ENCODE data around the gene SH3BP1. TPM values are rescaled to one million over a fixed set of nuclear protein-coding genes. Genes with fewer than 3 reads are reported as not detected.

The SH3BP1 gene
- total and polyA plus RNA-seq, 2 experiments from 2014 or later, result 9.5 to 46.7 TPM

GRCh38 chr22:37658133-37659065, 18.9 kb downstream of the SH3BP1 start, which contains the start of gene PDXP:
TSS of gene PDXP (plus strand) at chr22:37658723. CDS start at chr22:37658783, 60 bp downstream.
- ATAC-seq, result peak; percentile 96
- peaks cover 5% of the 10 kb centered on the region; the same call in 1 of the 2 replicates for H3K4me1 ChIP-seq (ENCODE audit: insufficient read depth)
- Mint-ChIP-seq H3K9me3 (no peaks in the 10 kb centered on the region; the same call in 2 of the 3 replicates), H3K36me3 (ENCODE audit: low read depth) (peaks cover 6% of the 10 kb centered on the region), H3K27ac (peak within 1 kb of the TSS; percentile 85), H3K4me1 (peaks cover 25% of the 10 kb centered on the region), H3K4me3 (peak within 1 kb of the TSS; percentile 89), H3K27me3 (ENCODE audit: insufficient read depth, low read depth, poor library complexity) (peaks cover 11% of the 10 kb centered on the region)
- no peaks in the 10 kb centered on the region for H3K9me2 ChIP-seq (ENCODE audit: insufficient read depth)
- DNase-seq (ENCODE audit: low spot score), result peak; percentile 100
- no peak within 1 kb of the TSS for H2AFZ ChIP-seq
- no peak for TF ChIP-seq ZNF114 (CRISPR knock-in tag; IDR thresholded peaks at IDR 0.05)
- no peak for TF ChIP-seq ZNF462 (CRISPR knock-in tag; IDR thresholded peaks at IDR 0.05)
- no peak for TF ChIP-seq EZH2 (IDR thresholded peaks at IDR 0.05; ENCODE audit: low read depth, unreplicated experiment)
- no peak for TF ChIP-seq REST (IDR thresholded peaks at IDR 0.05; ENCODE audit: unreplicated experiment)
- TF ChIP-seq ETS1 (IDR thresholded peaks at IDR 0.05), result no peak
- TF ChIP-seq NANOG (IDR thresholded peaks at IDR 0.05; ENCODE audit: borderline replicate concordance), result no peak
- peak; percentile 76 for TF ChIP-seq POLR2AphosphoS5 (IDR thresholded peaks at IDR 0.05; ENCODE audit: low read depth)
- TF ChIP-seq CREB1 (CRISPR knock-in tag; IDR thresholded peaks at IDR 0.05; ENCODE audit: low read depth), result peak; percentile 90
- H4K20me1 ChIP-seq (replicated peaks; ENCODE audit: insufficient read depth), result peaks cover 30% of the 10 kb centered on the region
- H3K4me2 ChIP-seq, result peak within 1 kb of the TSS; percentile 94
- H3K79me2 ChIP-seq (replicated peaks; ENCODE audit: insufficient read depth), result peaks cover 42% of the 10 kb centered on the region
- H3K4me3 ChIP-seq, result peak within 1 kb of the TSS; percentile 78
- no peak within 1 kb of the TSS for H3K27ac ChIP-seq (ENCODE audit: low read depth)
- H3K27me3 ChIP-seq (ENCODE audit: insufficient read depth), result no peaks in the 10 kb centered on the region
- no peaks in the 10 kb centered on the region for H3K36me3 ChIP-seq (ENCODE audit: insufficient read depth)
- H3F3A ChIP-seq (replicated peaks; ENCODE audit: low read depth), result peaks cover 12% of the 10 kb centered on the region; the same call in 1 of the 2 replicates

All from GM23338 (cell line).